Measurements from ENCODE around the gene ASB4. TPM values are rescaled to one million over a fixed set of nuclear protein-coding genes. Genes with fewer than 3 reads are reported as not detected.

Gene ASB4
- total RNA-seq, 1 donor from 2014 or later, result not detected

GRCh38 chr7:95517870-95518269 lies 32.1 kb downstream of the ASB4 start:
- intact Hi-C loops (cut with micrococcal nuclease), result no loop called here

- intact Hi-C loops (cut with micrococcal nuclease), result no loop called here
These were observed 34.4 kb downstream of the ASB4 start for GRCh38 chr7:95520136-95520535.

- intact Hi-C loops (cut with micrococcal nuclease), result no loop called here
These were observed 39.8 kb downstream of the ASB4 start for GRCh38 chr7:95525503-95525902.

- intact Hi-C loops (cut with micrococcal nuclease), result no loop called here
These were observed 40.5 kb downstream of the ASB4 start for GRCh38 chr7:95526128-95526738.

- intact Hi-C loops (cut with micrococcal nuclease), result loop anchor here (1.0 kb wide), 1 partner anchor 163 kb away; no protein-coding TSS in a partner anchor
These were observed 41.5 kb downstream of the ASB4 start for GRCh38 chr7:95527033-95527775.

GRCh38 chr7:95527776-95528250 lies 42.1 kb downstream of the ASB4 start:
- intact Hi-C loops (cut with micrococcal nuclease), result loop anchor here (1.0 kb wide), 1 partner anchor 162 kb away; no protein-coding TSS in a partner anchor

- intact Hi-C loops (cut with micrococcal nuclease), result no loop called here
These were observed 44.0 kb downstream of the ASB4 start for GRCh38 chr7:95529701-95530100.

GRCh38 chr7:95530881-95531280 lies 45.1 kb downstream of the ASB4 start:
- intact Hi-C loops (cut with micrococcal nuclease), result no loop called here

GRCh38 chr7:95531605-95532219 lies 46.0 kb downstream of the ASB4 start:
- intact Hi-C loops (cut with micrococcal nuclease), result no loop called here

DNA sequence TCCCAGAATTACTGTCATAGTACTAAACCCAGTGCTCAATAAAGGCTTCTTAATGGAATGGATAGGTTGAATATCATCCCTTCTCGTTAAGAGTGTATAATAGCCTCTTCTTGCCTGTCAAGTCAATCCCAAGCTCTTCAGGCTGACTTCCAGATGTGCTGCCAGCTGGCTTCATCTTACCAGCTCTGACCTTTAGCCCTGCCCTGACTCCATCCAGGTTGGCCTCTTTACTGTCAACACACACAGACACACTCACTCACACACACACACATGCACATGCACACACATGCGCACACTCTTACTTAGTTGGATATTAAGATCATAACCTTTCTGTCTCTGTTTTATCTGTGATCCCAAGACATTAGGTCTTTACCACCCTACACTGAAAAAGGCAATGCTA lies 49.1 kb downstream of the ASB4 start:
- intact Hi-C loops (cut with micrococcal nuclease), result no loop called here

DNA sequence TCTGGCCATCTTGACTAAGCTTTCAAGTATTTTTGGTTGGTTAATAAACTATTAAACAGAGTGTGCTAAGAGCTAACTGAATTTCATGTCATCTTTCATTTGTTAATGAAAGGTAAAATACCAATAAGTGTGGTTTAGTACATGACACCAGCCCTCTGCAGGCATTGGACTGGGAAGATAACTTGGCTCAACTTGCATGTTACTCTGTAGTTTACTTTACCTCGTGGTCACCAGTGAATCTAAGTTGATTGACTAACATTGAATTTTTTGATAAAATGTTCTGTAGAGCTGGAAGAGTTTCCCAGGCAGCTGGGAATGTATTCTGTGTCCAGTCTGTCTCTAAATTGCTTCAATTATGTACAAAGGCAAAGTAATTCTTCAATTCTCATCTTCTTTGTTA lies 49.9 kb downstream of the ASB4 start:
- intact Hi-C loops (cut with micrococcal nuclease), result no loop called here

GRCh38 chr7:95536656-95537311 lies 51.0 kb downstream of the ASB4 start:
- intact Hi-C loops (cut with micrococcal nuclease), result no loop called here

DNA sequence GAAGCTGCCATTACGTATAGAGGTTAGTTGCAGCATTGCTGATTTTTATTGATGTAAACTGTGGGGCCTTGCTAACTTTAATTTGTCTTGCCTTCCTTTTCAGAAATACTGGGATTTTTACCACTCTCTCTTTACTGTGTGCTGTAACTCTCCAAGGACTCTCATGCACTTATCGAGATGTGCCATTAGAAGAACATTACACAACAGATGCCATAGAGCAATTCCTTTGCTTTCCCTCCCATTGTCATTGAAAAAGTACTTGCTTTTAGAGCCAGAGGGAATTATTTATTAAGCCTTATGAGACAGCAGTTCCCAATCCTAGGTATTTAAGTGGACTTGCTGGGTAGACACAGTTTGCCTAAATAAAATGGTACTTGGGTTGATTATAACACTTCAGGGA lies 51.7 kb downstream of the ASB4 start:
- intact Hi-C loops (cut with micrococcal nuclease), result no loop called here

GRCh38 chr7:95539426-95539825 lies 53.7 kb downstream of the ASB4 start:
- intact Hi-C loops (cut with micrococcal nuclease), result no loop called here

GRCh38 chr7:95540366-95540765 lies 54.6 kb downstream of the ASB4 start:
- intact Hi-C loops (cut with micrococcal nuclease), result no loop called here

DNA sequence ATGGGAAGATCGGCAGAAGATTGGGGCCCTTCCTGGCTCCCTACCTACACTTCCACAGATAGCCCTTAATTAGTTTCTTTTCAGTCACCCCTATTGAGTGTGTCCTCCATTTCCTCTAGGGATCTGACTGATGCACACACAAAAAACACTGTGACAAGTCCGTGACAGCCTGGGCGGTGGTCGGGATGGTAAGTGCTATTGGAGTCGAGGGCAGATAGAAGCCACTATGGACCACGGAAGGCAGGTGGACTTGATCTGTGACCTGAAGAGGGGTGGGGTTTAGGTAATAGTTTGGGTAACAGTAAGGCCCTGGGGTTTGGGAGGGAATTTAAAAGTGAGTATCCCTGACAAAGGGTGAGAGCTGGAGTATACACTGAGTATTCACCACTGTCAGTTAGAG lies 57.6 kb downstream of the ASB4 start:
- intact Hi-C loops (cut with micrococcal nuclease), result no loop called here

- intact Hi-C loops (cut with micrococcal nuclease), result no loop called here
These were observed 58.4 kb downstream of the ASB4 start for GRCh38 chr7:95544171-95544570.

DNA sequence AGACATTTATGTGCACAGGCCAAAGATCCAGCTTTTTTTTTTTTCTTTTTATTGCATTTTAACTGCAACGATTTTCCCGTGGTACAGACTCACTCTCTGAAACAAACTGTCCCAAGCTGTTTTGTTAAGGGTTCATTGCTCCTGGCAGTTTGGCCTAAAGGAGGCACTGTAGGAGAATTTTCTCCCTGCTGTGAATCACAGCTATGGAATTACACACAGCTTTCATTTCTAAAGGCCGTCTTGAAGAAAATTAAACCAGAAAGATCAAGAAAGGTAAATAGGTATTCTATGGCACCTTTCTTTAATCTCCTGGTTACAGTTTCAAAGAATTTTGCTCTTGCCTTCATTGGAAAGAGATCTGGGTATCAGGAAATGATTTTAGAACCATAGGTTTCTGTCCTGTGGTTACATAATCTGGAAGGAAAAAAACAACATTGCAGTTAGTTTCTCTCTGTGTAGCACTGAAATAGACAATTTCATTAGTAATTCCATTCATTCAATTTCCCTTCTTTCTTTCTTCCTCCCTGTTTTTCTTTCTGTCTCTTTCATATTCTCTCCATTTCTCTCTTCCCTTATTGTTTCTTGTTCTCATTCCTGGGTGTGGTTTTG lies 59.4 kb downstream of the ASB4 start:
- intact Hi-C loops (cut with micrococcal nuclease), result no loop called here

- intact Hi-C loops (cut with micrococcal nuclease), result no loop called here
These were observed 59.9 kb downstream of the ASB4 start for GRCh38 chr7:95545673-95546072.

- intact Hi-C loops (cut with micrococcal nuclease), result no loop called here
These were observed 60.9 kb downstream of the ASB4 start for GRCh38 chr7:95546647-95547046.
